GM11168 (cell line): ENCODE data around the gene TTC12.

Source experiments
- in situ Hi-C: fragments of 300-500 bp; cut with MboI; formaldehyde crosslinking; loops from one replicate; pipeline ENCODE4 v1.12.0; 2022; ENCODE audit warnings: low sequenced_read_pairs; ENCODE audit not compliant: unreplicated experiment

TTC12 gene

GRCh38 chr11:113314389-113315301 is at the start of gene TTC12:
Gene TTC12 (plus strand): TSS chr11:113314583. CDS start chr11:113316258, 1,675 bp downstream.
- in situ Hi-C loops, result loop anchor here (25.0 kb wide), 1 partner anchor 448 kb away; the partner anchor contains the start of gene ZW10

DNA sequence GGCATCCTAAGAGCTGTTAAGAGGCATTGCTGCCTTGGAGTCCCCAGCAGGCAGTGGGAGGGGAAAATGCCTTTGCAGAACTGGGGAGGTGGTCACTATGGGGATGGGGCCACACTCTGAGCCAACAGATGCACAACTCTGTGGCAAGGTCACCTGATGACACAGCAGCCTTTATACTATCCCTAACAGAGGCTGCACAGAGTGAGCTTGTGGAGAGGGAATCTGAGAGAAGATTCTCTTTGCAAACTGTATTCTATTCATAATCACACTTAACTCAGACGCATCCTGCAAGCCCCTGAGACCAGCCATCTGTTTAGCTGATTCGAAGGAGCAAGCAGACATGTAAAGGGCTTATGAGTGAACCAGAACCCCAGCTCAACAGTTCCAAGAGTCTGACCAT is 49.0 kb upstream of the TTC12 start:
- in situ Hi-C loops, result no loop called here

DNA sequence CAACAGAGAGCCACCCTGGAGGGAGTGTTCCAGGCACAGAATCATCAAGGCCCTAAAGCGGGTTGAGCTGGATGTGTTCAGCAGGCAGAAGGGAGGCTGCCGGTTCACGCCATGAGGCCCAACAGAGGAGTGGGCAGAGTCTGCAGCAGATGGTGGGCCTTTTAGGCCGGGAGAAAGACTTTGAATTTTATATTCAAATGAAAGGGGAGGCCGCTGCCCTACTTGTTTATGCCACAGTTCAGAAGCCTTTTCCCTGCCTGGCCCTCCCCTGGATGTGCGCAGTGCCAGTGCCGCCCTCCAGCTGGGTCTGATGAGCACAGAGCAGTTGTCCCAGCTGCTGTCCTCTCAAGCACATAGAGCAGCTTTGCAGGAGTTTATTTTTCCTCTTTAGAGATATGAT is 46.9 kb upstream of the TTC12 start:
- in situ Hi-C loops, result no loop called here

GRCh38 chr11:113269096-113269495 is 45.3 kb upstream of the TTC12 start:
- in situ Hi-C loops, result no loop called here

DNA sequence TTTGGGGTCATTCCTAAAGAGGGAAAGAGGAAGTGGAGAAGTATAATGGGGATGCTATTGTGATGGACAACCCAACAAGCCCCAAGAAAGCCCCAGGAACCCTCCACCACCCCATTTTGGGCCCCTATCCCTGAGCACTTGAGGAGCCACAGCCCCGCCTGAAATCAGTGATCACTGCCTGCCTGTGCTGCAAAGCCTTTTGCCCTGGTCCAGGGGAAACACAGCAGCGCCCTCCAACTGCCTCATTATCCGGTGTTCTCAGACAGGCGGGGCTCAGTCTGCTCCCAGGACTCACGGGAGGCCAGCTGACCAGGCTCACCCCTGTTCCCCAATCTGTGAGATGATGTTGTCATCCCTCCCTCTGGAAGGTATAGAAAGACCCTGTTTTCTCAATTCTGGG is 44.7 kb upstream of the TTC12 start:
- in situ Hi-C loops, result no loop called here

GRCh38 chr11:113270080-113270479 is 44.3 kb upstream of the TTC12 start:
- in situ Hi-C loops, result no loop called here

GRCh38 chr11:113271551-113272245 is 42.7 kb upstream of the TTC12 start:
- in situ Hi-C loops, result no loop called here

- in situ Hi-C loops, result no loop called here
Measured at GRCh38 chr11:113272281-113272680, 42.1 kb upstream of the TTC12 start.

DNA sequence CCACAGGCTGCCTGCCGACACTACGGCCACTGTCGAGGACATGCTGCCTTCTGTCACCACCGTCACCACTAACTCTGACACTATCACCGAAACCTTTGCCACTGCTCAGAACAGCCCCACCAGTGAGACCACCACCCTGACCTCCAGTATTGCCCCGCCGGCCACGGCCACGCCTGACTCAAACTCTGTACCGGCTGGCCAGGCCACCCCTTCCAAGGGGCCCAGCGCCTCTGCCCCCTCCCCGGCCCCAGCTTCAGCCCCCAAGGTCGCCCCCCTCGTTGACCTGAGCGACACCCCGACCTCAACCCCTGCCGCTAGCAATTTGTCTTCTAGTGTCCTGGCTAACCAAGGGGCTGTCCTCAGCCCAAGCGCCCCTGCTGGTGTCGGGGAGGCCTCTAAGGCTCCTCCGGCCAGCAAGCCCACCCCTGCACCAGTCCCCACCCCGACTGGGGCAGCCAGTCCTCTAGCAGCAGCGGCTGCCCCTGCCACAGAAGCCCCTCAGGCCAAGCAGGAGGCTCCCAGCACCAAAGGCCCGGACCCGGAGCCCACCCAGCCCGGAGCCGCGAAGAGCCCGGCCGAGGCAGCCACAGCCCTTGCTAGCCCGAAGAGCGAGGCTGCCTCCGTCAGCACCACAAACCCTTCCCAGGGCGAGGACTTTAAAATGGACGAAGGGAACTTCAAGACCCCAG is 41.3 kb upstream of the TTC12 start:
- in situ Hi-C loops, result no loop called here

DNA sequence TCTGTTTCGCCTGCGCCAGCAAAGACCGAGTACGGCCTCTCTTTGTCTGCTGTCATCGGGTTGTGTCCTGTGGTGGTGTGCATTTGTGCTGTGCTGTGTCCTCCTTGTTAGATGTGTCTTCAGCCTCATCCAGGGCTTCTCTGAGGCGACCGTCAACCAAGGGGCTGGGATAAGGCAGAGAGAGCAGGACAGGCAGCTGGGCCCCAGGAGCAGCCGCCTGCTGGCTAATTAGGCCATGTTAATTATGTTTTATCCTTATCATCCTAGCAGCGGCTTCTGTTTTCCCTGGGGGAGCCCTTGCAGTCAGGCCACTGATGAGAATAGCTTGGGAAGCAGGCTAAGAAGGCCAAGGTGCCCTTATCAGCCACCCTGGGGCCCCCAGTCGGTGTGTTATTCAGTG is 40.7 kb upstream of the TTC12 start:
- in situ Hi-C loops, result no loop called here

DNA sequence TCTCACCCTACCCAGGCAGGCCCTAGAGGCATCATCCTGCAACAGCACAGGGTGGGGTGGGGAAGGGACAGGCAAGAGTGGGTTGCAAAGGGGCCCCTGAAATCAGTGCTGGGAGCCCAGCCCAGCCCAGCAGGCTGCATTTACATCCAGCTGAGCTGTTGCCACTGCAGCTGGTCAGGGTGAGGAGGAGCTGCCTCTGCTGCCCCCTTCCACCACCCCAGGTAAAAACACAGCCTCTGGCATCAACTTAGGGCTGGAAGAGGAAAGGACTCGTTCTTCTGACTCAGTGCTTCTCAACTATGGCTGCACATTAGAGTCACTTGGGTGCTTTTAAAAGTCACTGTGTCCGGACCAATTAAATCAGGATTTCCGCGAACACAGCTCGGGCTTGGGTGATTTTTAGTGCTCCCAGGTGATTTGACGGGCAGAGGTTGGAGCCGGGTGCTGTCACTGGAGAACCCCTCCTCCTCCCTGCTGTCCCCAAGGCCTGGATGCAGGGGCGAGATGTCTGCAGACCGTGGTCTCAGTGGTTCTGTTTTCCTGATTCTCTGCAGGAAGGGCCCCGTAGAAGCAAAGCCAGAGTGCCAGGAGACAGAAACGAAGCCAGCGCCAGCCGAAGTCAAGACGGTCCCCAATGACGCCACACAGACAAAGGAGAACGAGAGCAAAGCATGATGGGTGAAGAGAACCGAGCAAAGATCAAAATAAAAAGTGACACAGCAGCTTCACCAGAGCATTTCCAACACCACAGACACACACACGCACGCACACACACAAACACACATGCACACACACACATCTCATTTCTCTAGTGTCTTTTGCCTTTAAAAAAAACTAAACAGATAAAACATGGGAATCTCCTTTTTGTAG is 39.4 kb upstream of the TTC12 start:
- in situ Hi-C loops, result loop anchor here (25.0 kb wide), 1 partner anchor 463 kb away; no protein-coding TSS in a partner anchor

DNA sequence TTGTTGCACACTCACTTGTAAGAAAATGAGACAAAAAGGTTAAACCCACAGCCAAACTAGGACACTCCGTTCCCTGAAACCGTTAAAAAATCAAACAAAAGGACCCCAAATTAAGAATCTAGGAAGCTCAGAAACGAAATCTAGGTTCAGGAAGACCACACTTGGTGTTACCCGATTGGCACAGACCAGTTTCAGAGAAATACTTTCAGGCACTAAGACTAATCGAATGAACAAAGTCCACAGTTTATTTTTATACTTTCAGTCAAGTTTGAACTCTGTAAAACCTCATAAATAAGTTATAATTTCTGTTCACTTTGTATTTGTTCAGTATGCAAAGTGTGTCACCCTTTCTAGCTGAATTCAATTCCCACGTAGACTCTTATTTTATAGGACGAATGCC is 38.8 kb upstream of the TTC12 start:
- in situ Hi-C loops, result loop anchor here (25.0 kb wide), 1 partner anchor 463 kb away; no protein-coding TSS in a partner anchor

- in situ Hi-C loops, result loop anchor here (25.0 kb wide), 1 partner anchor 464 kb away; no protein-coding TSS in a partner anchor
Measured at GRCh38 chr11:113276466-113276865, 37.9 kb upstream of the TTC12 start.

DNA sequence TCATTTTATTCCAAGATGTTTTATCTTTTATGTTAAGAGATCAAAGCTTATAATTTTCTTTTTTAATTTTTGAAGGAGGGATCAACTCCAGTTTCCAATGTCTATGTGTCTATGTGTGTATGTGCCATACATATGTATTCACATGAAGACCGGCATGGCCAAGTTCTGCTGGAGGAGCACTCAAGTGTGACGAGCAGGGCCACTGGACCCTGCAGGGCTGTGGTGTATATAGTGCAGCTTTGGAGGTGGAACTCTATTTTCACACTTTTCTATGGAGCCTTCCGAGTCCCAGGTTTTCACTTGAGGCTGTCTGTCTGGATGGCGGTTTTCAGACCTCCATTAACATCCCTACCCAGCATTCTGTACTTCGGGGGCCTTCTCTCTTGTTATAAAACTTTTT is 36.5 kb upstream of the TTC12 start:
- in situ Hi-C loops, result loop anchor here (25.0 kb wide), 1 partner anchor 466 kb away; no protein-coding TSS in a partner anchor

GRCh38 chr11:113278481-113278880 is 35.9 kb upstream of the TTC12 start:
- in situ Hi-C loops, result loop anchor here (25.0 kb wide), 1 partner anchor 466 kb away; no protein-coding TSS in a partner anchor

- in situ Hi-C loops, result loop anchor here (25.0 kb wide), 1 partner anchor 467 kb away; no protein-coding TSS in a partner anchor
Measured at GRCh38 chr11:113278925-113279324, 35.5 kb upstream of the TTC12 start.

GRCh38 chr11:113279591-113279990 is 34.8 kb upstream of the TTC12 start:
- in situ Hi-C loops, result loop anchor here (25.0 kb wide), 1 partner anchor 467 kb away; no protein-coding TSS in a partner anchor

GRCh38 chr11:113281052-113281725 is 33.2 kb upstream of the TTC12 start:
- in situ Hi-C loops, result loop anchor here (10.0 to 25.0 kb wide), 2 partner anchors 469 to 696 kb away; no protein-coding TSS in a partner anchor
